UCSD-AML1 (cell line): ENCODE results near the gene SKIC2.
A peak's percentile ranks its signal among the peaks of the same experiment; 100 is the strongest.
"Not testable (repeated sequence)": the region's sequence is repeated elsewhere in the genome, so short reads cannot be mapped to it uniquely, and the experiment has no call there.

Experiments
- DNase-seq: peaks from one replicate; lab custom pipeline; 2025; ENCODE audit not compliant: unreplicated experiment; lab: John Stamatoyannopoulos, UW

Gene SKIC2

GRCh38 chr6:31958741-31959739 lies at the start of gene SKIC2, which contains the start of gene NELFE:
SKIC2 (plus strand) TSS chr6:31959175; CDS start chr6:31959193, 18 bp downstream.
NELFE (minus strand) TSS chr6:31958971; CDS start chr6:31958446, 525 bp downstream.
- DNase-seq, result peak; percentile 99

DNA sequence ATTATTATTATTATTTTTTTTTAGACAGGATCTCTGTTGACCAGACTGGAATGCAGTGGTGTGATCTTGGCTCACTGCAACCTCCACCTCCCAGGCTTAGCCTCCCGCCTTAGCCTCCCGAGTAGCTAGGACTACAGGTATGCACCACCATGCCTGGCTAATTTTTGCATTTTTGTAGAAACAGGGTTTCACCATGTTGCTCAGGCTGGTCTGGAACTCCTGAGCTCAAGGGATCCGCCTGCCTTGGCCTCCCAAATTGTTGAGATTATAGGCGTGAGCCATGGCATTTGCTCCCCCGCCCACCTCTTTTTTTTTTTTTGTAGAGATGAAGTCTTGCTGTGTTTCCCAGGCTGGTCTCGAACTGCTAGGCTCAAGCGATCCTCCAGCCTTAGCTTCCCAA lies 49.7 kb upstream of the SKIC2 start:
- DNase-seq, result not testable (repeated sequence)

- no peak for DNase-seq
Observed at GRCh38 chr6:31911826-31912585, 47.0 kb upstream of the SKIC2 start.

DNA sequence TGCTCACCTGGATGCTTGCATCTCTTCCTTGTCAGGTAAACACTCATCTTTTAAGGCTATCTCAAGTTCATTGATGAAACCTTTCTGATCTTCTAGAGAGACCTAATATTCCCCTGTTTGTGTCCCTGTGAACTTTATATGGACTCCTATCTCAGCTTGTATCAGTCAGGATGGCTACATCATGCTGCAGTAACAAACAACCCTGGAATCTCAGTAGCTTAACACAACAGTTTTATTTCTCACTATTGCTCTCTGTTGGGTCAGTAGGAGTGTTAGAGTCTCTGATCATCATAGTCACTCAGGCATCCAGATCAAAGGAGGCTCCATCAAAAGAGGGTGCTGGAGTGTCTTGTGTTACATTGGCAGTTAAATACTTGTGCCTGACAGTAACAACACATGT lies 43.6 kb upstream of the SKIC2 start:
- DNase-seq, result no peak

DNA sequence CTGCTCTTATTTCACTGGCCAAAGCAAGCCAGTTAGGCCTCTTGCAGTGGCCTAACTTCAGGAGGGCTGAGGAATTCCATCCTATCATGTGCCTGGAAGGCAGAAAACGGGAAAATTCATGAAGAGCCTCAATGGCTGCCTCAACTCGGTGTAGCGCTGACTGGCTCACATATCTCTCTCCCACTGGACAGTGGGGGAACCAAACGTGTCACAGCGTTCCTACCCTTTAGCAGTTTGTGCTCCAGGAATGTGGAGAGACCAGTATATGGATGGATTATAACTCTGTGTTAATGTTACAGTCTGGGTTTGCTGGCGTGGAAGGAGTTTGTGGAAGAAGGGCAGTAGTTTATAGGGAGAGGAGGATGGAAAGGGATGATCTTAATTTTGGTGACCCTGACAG lies 43.2 kb upstream of the SKIC2 start:
- DNase-seq, result no peak

GRCh38 chr6:31918069-31918720 lies 40.8 kb upstream of the SKIC2 start:
- DNase-seq, result no peak

GRCh38 chr6:31919624-31920303 lies 39.2 kb upstream of the SKIC2 start:
- no peak for DNase-seq

DNA sequence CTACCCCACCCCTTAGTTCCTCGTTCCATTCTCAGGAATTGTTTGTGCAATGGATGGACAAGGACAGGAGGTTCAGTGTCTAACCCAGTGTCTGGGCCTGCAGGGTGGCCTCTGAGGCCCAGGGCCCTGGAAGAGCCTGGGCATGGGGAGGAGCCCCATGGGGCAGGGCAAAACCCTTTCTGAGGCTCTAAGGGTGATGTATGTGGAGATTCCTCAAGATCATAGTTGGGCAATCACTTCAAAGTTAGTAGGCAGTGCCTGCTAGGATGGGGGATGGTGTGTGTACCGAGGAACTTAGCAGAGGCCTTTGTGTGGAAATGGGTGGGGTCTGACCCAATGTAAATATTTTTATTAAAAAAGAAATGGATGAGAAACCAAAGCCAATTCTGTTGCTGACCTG lies 38.2 kb upstream of the SKIC2 start:
- no peak for DNase-seq

GRCh38 chr6:31922942-31923341 lies 36.0 kb upstream of the SKIC2 start:
- no peak for DNase-seq

GRCh38 chr6:31927242-31927862 lies 31.6 kb upstream of the SKIC2 start, which contains the start of gene C2:
C2 (plus strand) TSS chr6:31927717; CDS start chr6:31927753, 36 bp downstream.
- no peak for DNase-seq

- no peak for DNase-seq
Observed at GRCh38 chr6:31927863-31928671, 30.9 kb upstream of the SKIC2 start.

DNA sequence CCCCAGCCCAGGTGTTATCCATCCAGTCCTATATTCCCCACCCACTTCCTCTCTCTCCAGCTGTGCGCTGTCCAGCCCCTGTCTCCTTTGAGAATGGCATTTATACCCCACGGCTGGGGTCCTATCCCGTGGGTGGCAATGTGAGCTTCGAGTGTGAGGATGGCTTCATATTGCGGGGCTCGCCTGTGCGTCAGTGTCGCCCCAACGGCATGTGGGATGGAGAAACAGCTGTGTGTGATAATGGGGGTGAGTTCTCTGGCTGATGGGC lies 30.4 kb upstream of the SKIC2 start:
- no peak for DNase-seq

- no peak for DNase-seq
Observed at GRCh38 chr6:31930962-31931361, 28.0 kb upstream of the SKIC2 start.

- DNase-seq, result not testable (repeated sequence)
Observed at GRCh38 chr6:31932137-31932536, 26.8 kb upstream of the SKIC2 start.

DNA sequence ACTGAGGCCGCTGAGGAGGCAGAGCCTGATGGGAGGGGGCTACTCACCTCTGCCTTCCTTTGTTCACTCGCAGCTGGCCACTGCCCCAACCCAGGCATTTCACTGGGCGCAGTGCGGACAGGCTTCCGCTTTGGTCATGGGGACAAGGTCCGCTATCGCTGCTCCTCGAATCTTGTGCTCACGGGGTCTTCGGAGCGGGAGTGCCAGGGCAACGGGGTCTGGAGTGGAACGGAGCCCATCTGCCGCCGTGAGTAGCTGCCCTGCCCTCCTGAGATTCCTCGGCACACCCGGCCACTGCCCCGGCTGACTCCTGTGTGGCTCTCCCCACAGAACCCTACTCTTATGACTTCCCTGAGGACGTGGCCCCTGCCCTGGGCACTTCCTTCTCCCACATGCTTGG lies 25.4 kb upstream of the SKIC2 start:
- no peak for DNase-seq

- DNase-seq, result no peak
Observed at GRCh38 chr6:31935021-31935420, 24.0 kb upstream of the SKIC2 start.

DNA sequence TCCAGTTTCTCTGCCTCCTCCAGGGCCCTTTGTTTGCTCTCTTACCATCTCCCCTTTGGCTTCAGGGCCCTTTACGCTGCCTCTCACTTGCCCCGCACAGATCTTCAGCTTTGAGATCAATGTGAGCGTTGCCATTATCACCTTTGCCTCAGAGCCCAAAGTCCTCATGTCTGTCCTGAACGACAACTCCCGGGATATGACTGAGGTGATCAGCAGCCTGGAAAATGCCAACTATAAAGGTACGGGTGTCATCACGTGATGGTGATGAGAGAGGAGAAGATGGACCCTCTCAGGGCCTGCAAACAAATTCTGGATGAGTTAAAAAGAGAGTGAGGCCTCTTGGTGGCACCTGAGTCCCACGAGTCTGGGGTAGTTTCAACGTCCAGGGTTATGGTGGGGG lies 23.2 kb upstream of the SKIC2 start:
- DNase-seq, result no peak

DNA sequence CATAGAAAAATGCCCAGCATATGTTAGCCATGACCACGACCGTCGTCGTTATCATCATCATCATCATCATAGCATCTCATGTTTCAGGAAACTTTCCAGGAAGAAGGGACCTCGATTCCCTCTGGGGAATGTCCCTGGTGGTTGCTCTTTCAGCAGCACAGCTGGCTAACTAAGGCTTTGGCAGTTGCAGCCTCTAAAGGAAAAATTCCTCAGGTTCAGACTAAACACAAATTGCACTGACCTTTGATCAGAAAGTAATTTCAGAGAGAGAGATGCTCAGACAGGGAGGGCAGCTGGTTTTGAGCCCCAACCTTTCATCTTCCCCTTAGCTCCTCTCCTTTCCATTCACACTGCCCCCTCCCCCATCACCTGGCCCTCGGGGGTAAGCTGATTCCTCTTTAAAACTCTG lies 18.7 kb upstream of the SKIC2 start:
- no peak for DNase-seq

GRCh38 chr6:31943742-31944141 lies 15.2 kb upstream of the SKIC2 start:
- DNase-seq, result no peak

DNA sequence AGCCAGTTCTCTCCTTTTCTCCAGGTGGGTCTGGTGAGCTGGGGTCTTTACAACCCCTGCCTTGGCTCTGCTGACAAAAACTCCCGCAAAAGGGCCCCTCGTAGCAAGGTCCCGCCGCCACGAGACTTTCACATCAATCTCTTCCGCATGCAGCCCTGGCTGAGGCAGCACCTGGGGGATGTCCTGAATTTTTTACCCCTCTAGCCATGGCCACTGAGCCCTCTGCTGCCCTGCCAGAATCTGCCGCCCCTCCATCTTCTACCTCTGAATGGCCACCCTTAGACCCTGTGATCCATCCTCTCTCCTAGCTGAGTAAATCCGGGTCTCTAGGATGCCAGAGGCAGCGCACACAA lies 13.8 kb upstream of the SKIC2 start:
- DNase-seq, result no peak
